ENCODE results near the gene SETX. TPM values are rescaled to one million over a fixed set of nuclear protein-coding genes. Genes with fewer than 3 reads are reported as not detected.
"Not testable (repeated sequence)": the region's sequence is repeated elsewhere in the genome, so short reads cannot be mapped to it uniquely, and the experiment has no call there.

SETX gene
- polyA plus RNA-seq, 1 donor = 64.2 TPM

- no peak for DNase-seq
These were observed 66.4 kb downstream of the SETX start for GRCh38 chr9:132288361-132288760.

GRCh38 chr9:132287256-132287760 is 67.5 kb downstream of the SETX start:
- no peak for DNase-seq

GRCh38 chr9:132283863-132284262 is 70.9 kb downstream of the SETX start:
- DNase-seq = no peak

GRCh38 chr9:132283165-132283564 is 71.6 kb downstream of the SETX start:
- no peak for DNase-seq

GRCh38 chr9:132274861-132275260 is 79.9 kb downstream of the SETX start:
- DNase-seq = no peak

- not testable (repeated sequence) for DNase-seq
These were observed 84.9 kb downstream of the SETX start for GRCh38 chr9:132269704-132270516.

- peak; percentile 62 for DNase-seq
These were observed 85.9 kb downstream of the SETX start for GRCh38 chr9:132268725-132269352.

- no peak for DNase-seq
These were observed 87.1 kb downstream of the SETX start for GRCh38 chr9:132267660-132268059.

- no peak for DNase-seq
These were observed 88.8 kb downstream of the SETX start for GRCh38 chr9:132266017-132266416.

- DNase-seq = no peak
These were observed 93.9 kb downstream of the SETX start for GRCh38 chr9:132260846-132261245.

- no peak for DNase-seq
These were observed 104.2 kb downstream of the SETX start for GRCh38 chr9:132250324-132251262.

- DNase-seq = no peak
These were observed 105.1 kb downstream of the SETX start for GRCh38 chr9:132249690-132250089.

GRCh38 chr9:132249123-132249522 is 105.7 kb downstream of the SETX start:
- DNase-seq = no peak

GRCh38 chr9:132247942-132248341 is 106.8 kb downstream of the SETX start:
- DNase-seq = no peak

- DNase-seq = no peak
These were observed 109.3 kb downstream of the SETX start for GRCh38 chr9:132245465-132245864.

GRCh38 chr9:132244582-132245455 is 110.0 kb downstream of the SETX start:
- DNase-seq = no peak

GRCh38 chr9:132243156-132244074 is 111.4 kb downstream of the SETX start:
- DNase-seq = no peak

- no peak for DNase-seq
These were observed 112.1 kb downstream of the SETX start for GRCh38 chr9:132242621-132243155.

- DNase-seq = peak; percentile 20
These were observed 112.8 kb downstream of the SETX start for GRCh38 chr9:132241840-132242620.
